NCI-H1092 treated with DMSO at 0.1 percent for 48 hours (cell line): ENCODE data around the gene DNAJC4.
A peak's percentile ranks its signal among the peaks of the same experiment; 100 is the strongest.

Source experiments
- DNase-seq: peaks from one replicate; lab custom pipeline; 2025; lab: John Stamatoyannopoulos, UW

The DNAJC4 gene

DNA sequence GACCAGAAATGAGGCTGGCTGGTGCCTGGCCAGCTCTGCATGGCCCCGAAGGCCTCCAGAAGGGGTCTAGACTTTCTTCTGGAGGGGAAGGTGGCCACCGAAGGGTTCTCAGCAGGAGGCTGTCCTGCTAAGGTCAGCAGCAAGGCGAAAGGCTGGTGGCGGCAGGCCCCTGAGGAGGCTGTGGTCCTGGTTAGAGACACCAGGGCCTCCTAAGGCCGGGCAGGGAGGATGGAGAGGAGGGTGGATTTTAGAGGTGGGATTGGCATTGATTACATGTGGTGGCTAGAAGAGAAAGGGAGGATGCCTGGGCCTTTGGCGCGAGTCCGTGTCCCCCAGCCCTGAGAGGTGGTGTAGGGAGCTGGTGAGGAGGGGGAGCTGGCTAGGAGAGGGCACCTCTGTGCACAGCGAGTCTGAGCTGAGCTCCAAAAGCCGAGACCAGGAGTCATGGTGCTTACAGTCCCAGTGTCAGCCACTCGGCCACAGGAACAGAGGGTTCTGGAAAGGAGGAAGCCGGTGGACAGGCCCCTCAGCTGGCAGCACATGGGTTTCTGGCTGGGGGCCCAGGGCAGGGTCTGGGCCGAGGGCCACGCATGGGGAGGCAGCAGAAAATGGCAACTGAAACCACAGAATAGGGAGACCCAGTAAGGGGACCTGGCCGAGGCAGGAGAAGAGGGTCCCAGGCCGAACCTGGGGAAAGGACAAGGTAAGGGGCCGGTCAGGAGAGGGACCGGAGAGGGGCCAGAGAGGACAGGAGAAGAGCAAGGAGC, 21.4 kb upstream of the DNAJC4 start:
- no peak for DNase-seq

DNA sequence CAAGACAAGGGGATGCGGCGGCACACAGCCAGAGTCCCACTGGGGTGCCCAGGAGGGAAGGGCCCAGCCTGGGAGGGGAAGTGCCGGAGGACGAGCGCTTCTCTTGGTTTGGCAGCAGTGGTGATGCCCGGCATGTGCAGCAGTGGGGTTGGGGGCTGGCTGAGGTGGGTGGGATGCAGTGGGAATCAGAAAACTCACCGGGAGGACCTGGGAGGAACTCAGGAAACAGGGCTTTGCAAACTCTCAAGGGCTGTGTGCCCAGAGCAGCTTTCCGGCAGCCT, 20.8 kb upstream of the DNAJC4 start:
- no peak for DNase-seq

- no peak for DNase-seq
These were observed 19.9 kb upstream of the DNAJC4 start for GRCh38 chr11:64210301-64211020.

DNA sequence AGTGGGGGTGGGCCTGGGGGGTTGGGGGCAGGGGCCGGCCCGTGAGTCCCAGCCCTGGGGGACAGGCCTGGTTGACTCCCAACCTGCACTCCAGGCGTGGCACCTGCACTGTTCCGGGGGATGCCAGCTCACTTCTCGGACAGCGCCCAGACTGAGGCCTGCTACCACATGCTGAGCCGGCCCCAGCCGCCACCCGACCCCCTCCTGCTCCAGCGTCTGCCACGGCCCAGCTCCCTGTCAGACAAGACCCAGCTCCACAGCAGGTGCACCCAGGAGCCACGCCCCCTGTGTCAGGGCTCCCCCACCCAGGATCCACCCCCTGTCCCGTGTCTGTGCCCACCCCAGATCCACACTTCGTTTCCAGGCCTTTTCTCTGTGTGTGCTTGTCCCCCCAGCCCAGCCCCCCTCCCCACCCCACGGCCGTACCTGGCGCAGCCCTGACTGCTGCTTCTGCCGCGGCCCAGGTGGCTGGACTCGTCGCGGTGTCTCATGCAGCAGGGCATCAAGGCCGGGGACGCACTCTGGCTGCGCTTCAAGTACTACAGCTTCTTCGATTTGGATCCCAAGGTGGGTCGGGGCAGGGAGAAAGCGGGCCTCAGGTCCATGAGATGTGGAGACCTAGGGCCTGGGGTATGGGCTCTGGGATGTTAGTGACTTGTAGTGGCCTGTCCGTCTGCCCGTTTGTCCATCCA, 19.0 kb upstream of the DNAJC4 start:
- DNase-seq = no peak

DNA sequence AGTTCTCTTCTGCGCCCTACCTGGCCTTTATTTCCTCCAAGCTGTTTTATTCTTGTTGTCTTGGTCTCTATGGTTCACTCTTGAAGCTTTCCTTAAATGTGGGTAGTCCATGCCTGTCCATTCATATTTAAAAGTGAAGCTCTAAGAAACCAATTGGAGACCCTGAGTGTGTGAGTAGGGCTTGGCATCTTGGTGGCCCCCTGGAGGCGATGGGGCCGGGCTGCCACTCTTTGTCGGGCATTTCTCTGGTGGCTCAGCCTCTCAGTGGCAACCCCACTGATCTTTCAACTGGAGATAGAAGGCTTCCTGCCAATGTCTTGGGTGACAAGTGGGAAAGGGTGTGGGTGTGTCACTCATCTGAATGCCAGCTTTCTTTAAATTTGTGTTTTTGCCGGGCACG, 13.5 kb upstream of the DNAJC4 start:
- no peak for DNase-seq

- peak; percentile 91 for DNase-seq
These were observed 11.6 kb upstream of the DNAJC4 start for GRCh38 chr11:64218628-64219353.

- DNase-seq = no peak
These were observed 11.0 kb upstream of the DNAJC4 start for GRCh38 chr11:64219354-64219684.

DNA sequence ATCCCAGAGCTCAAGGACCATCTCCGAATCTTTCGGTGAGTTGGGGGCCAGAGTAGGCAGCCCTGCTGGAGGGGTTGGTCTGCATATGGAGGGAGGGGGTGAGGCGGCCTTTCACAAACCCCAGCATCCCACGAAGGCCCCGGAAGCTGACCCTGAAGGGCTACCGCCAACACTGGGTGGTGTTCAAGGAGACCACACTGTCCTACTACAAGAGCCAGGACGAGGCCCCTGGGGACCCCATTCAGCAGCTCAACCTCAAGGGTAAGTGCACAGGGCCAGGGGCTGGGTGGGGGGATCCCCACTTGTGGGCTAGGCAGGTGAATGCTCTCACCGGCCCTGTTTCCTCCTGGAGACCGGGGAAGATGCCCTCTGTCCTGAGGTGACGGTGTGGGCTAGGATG, 10.6 kb upstream of the DNAJC4 start:
- no peak for DNase-seq

- DNase-seq = no peak
These were observed 10.1 kb upstream of the DNAJC4 start for GRCh38 chr11:64220271-64220670.

DNA sequence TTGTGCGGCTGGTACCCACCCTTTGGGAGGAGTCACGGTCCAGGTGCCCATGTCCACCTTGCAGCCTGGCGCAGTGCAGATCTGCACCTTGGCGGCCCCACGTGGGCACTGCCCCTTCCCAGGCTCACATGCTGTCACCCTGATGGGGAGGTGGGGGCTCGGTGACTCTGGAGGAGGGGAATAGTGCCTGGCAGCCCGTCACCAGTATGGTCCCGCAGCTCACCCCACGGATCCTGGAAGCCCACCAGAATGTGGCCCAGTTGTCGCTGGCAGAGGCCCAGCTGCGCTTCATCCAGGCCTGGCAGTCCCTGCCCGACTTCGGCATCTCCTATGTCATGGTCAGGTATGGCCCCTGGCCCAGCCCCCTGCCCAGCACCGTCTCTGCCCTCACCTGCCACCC, 9.6 kb upstream of the DNAJC4 start:
- DNase-seq = no peak

DNA sequence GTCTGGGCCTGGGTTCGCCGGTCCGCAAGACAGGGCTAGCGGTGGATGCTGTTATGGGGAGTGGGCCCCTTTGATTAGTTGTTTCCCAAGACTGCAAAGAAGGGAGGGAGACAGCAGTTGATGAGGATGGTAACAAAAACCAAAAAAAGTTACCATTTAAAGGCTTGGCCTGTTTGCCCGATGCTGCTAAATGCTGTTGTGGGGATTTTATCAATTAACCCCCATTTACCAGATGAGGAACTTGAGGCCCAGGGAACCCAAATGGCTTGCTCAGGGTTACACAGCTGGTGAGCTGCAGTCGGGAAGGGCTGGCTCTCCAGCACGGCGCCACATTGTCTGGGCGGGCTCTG, 7.7 kb upstream of the DNAJC4 start:
- DNase-seq = peak; percentile 27

DNA sequence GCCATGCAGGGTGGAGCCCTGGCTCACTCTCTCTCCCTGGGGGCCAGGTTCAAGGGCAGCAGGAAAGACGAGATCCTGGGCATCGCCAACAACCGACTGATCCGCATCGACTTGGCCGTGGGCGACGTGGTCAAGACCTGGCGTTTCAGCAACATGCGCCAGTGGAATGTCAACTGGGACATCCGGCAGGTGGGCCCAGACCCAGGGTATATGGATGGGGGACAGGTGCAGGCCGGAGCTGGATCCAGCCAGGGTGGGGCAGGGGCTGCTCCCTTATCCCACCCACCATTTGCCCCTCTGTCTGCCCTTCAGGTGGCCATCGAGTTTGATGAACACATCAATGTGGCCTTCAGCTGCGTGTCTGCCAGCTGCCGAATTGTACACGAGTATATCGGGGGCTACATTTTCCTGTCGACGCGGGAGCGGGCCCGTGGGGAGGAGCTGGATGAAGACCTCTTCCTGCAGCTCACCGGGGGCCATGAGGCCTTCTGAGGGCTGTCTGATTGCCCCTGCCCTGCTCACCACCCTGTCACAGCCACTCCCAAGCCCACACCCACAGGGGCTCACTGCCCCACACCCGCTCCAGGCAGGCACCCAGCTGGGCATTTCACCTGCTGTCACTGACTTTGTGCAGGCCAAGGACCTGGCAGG, 7.2 kb upstream of the DNAJC4 start:
- DNase-seq = no peak

DNA sequence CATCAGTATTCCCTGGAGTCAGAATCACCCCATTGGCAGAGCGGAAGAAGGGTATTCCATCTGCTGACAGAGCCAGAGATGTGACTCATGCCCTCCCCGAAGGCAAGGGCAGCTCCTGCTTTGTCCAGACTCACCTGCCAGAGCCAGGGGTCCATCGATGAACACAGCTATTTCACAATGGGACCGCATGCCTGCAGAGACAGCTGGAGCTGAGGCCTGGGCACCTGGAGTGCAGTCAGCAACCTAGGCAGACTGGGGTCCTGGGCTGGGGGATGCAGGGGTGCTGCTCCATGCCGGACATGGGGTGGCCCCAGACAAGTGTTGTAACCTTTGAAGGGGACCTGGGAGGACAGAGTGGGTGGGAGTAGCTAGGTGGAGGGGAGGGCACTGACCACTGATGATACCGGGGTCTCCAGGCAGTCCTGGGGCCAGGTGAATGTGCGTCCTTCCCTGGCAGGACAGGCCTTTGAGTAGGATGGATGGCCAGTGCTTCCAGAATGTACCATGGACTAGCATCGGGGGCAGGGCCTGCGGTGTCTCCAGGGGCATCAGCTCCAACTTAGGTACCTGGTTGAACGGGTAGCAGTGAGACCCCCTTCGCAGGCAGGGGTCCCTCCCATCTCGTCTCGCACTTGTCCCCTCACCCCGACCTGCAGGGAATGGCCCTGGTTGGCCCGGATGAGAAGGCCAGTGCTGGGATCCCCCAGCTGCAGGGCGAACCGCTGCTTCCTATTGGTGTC, 6.0 kb upstream of the DNAJC4 start:
- no peak for DNase-seq

GRCh38 chr11:64224891-64225607, 5.3 kb upstream of the DNAJC4 start:
- DNase-seq = no peak

DNA sequence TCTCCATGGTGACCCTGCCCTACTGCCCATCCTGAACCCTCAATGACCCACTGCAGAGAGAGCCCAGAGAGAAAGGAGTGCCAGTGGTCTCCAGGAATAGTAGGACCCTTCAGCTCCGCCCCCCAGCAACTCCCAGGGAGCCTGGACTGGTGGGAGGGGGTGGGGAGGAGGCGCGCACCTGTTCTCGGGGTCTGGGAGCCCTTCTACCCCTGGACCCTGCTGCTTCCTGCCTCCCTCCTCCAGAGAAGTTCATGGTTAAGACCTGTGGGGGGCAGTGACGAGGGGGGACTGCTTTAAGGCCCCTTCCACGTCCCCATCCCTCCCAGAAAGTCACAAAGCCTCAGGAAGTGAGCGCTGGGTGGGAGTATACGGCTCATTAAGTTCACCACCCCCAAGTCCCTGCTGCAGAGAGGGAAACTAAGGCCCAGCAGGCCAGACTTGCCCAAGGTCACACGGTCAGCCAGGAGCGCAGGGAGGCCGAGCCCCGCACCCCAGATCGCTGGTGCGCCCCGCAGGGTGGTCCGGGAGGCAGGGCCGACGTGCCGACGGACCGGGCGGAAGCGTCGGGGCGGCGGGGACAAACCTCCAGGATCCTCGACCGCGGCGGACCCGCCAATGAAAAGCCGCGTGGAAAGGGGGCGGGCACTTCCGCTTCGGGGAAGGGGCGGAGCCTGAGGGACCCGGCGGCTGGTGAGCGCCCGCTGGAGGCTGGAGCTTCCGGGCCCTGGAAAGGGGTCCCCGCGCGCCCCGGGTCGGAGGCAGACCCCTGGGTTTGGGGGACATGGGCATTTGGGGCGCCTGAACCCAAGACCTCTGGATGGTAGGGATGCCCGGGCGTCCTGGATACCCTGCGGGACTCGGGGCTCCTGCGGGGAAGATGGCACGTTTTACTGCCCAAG, 4.5 kb upstream of the DNAJC4 start, which contains the start of the genes NUDT22 and TRPT1:
TSS of gene NUDT22 (plus strand) at position 667 of the 899 bp plus-strand sequence. CDS start 379 bp downstream, outside the sequence.
TSS of gene TRPT1 (minus strand) at position 579 of the 899 bp plus-strand sequence. CDS start at position 253, 326 bp downstream.
- DNase-seq = peak; percentile 92

GRCh38 chr11:64226507-64227051, 3.8 kb upstream of the DNAJC4 start:
- peak; percentile 61 for DNase-seq

- DNase-seq = no peak
These were observed 2.9 kb upstream of the DNAJC4 start for GRCh38 chr11:64227405-64227956.

DNA sequence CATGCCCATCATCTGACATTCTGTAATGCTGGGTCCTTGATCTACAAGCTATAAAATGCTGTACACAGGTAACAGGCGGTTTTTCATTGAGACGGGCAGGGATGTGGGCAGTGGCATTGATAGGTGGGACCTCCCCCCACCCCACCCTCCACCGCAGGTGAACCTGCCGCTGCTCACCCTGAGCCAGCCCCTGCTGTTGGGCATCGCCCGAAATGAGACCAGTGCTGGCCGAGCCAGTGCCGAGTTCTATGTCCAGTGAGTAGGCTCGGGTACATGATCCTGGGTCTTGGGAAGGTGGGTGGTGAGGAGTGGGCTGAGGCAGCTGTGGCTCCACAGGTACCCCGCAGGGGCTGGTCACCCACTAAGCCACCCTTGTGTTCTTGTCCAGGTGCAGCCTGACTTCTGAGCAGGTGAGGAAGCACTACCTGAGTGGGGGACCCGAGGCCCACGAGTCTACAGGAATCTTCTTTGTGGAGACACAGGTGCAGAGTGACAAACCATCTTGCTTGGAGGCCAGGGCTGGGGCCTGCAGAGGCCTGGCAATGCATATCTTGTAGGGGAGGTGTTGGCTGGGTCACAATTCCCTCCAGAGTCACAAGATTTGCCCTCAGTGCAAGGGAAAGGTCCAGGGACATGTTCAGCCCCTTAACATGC, 1.1 kb upstream of the DNAJC4 start:
- no peak for DNase-seq
